Measurements from ENCODE around the gene ANAPC16. TPM values are rescaled to one million over a fixed set of nuclear protein-coding genes. Genes with fewer than 3 reads are reported as not detected.
"Not testable (repeated sequence)": the region's sequence is repeated elsewhere in the genome, so short reads cannot be mapped to it uniquely, and the experiment has no call there.

The ANAPC16 gene
- polyA plus RNA-seq, 1 experiment: 67.0 TPM

GRCh38 chr10:72264536-72264935, 48.7 kb downstream of the ANAPC16 start:
- Histone ChIP-seq H3K9me3 (ENCODE audit: control insufficient read depth, insufficient read depth, low read length) (no peaks in the 10 kb centered on the region; the same call in 1 of the 2 replicates), H3K27ac (ENCODE audit: low read depth, low read length) (no peak overlapping the region), H3K4me3 (ENCODE audit: low read depth, low read length) (no peak overlapping the region), H3K27me3 (ENCODE audit: control insufficient read depth, insufficient read depth, low read length) (no peaks in the 10 kb centered on the region)
- TF ChIP-seq CTCF (IDR thresholded peaks at IDR 0.05; ENCODE audit: low read depth, low read length): no peak
- DNase-seq (ENCODE audit: low read depth, low spot score): no peak
- POLR2A ChIA-PET: interaction anchor here (1.8 kb wide), 1 partner anchor 9 kb away, joined by 5 read pairs; the partner anchor contains the start of gene DDIT4
- CTCF ChIA-PET: no interaction called here

GRCh38 chr10:72265508-72265907, 49.7 kb downstream of the ANAPC16 start:
- Histone ChIP-seq H3K27ac (ENCODE audit: low read depth, low read length) (no peak overlapping the region), H3K4me3 (ENCODE audit: low read depth, low read length) (no peak overlapping the region), H3K27me3 (ENCODE audit: control insufficient read depth, insufficient read depth, low read length) (no peaks in the 10 kb centered on the region), H3K9me3 (ENCODE audit: control insufficient read depth, insufficient read depth, low read length) (no peaks in the 10 kb centered on the region; the same call in 1 of the 2 replicates)
- TF ChIP-seq CTCF (IDR thresholded peaks at IDR 0.05; ENCODE audit: low read depth, low read length): no peak
- no peak for DNase-seq (ENCODE audit: low read depth, low spot score)
- ChIA-PET CTCF (interaction anchor here (0.6 kb wide), 1 partner anchor 366 kb away, joined by 3 read pairs; no protein-coding TSS in a partner anchor), POLR2A (no interaction called here)

- Histone ChIP-seq H3K27me3 (ENCODE audit: control insufficient read depth, insufficient read depth, low read length) (no peaks in the 10 kb centered on the region), H3K27ac (ENCODE audit: low read depth, low read length) (no peak overlapping the region), H3K9me3 (ENCODE audit: control insufficient read depth, insufficient read depth, low read length) (no peaks in the 10 kb centered on the region; the same call in 1 of the 2 replicates), H3K4me3 (ENCODE audit: low read depth, low read length) (no peak overlapping the region)
- ChIA-PET CTCF (interaction anchor here (0.6 kb wide), 1 partner anchor 365 kb away, joined by 3 read pairs; no protein-coding TSS in a partner anchor), POLR2A (no interaction called here)
- no peak for TF ChIP-seq CTCF (IDR thresholded peaks at IDR 0.05; ENCODE audit: low read depth, low read length)
- DNase-seq (ENCODE audit: low read depth, low spot score): no peak
Measured at GRCh38 chr10:72265990-72266865, 50.4 kb downstream of the ANAPC16 start.

GRCh38 chr10:72267381-72267780, 51.6 kb downstream of the ANAPC16 start:
- CTCF ChIA-PET: no interaction called here
- POLR2A ChIA-PET: no interaction called here
- H3K4me3 ChIP-seq (ENCODE audit: low read depth, low read length): no peak overlapping the region
- TF ChIP-seq CTCF (IDR thresholded peaks at IDR 0.05; ENCODE audit: low read depth, low read length): no peak
- no peak overlapping the region for H3K27ac ChIP-seq (ENCODE audit: low read depth, low read length)
- no peak for DNase-seq (ENCODE audit: low read depth, low spot score)
- no peaks in the 10 kb centered on the region; the same call in 1 of the 2 replicates for H3K9me3 ChIP-seq (ENCODE audit: control insufficient read depth, insufficient read depth, low read length)
- no peaks in the 10 kb centered on the region for H3K27me3 ChIP-seq (ENCODE audit: control insufficient read depth, insufficient read depth, low read length)

GRCh38 chr10:72267819-72268399, 52.1 kb downstream of the ANAPC16 start:
- H3K27ac ChIP-seq (ENCODE audit: low read depth, low read length): no peak overlapping the region
- POLR2A ChIA-PET: no interaction called here
- CTCF ChIA-PET: no interaction called here
- no peak for DNase-seq (ENCODE audit: low read depth, low spot score)
- H3K27me3 ChIP-seq (ENCODE audit: control insufficient read depth, insufficient read depth, low read length): no peaks in the 10 kb centered on the region
- H3K4me3 ChIP-seq (ENCODE audit: low read depth, low read length): no peak overlapping the region
- H3K9me3 ChIP-seq (ENCODE audit: control insufficient read depth, insufficient read depth, low read length): no peaks in the 10 kb centered on the region; the same call in 1 of the 2 replicates
- TF ChIP-seq CTCF (IDR thresholded peaks at IDR 0.05; ENCODE audit: low read depth, low read length): no peak

GRCh38 chr10:72268475-72269200, 52.8 kb downstream of the ANAPC16 start:
- POLR2A ChIA-PET; H3K27ac ChIP-seq (ENCODE audit: low read depth, low read length); H3K9me3 ChIP-seq (ENCODE audit: control insufficient read depth, insufficient read depth, low read length); H3K4me3 ChIP-seq (ENCODE audit: low read depth, low read length); DNase-seq (ENCODE audit: low read depth, low spot score); H3K27me3 ChIP-seq (ENCODE audit: control insufficient read depth, insufficient read depth, low read length); CTCF ChIA-PET: not testable (repeated sequence)
